HT1080 (cell line): ENCODE results near the gene ENO4. TPM values are rescaled to one million over a fixed set of nuclear protein-coding genes. Genes with fewer than 3 reads are reported as not detected.

ENCODE experiments used
- DNase-seq: peaks from one replicate; pipeline ENCODE4 v3.0.0-alpha.2; 2015; ENCODE audit warnings: low read depth
- polyA plus RNA-seq, 2 experiments: library from polyadenylated mRNA; depleted of rRNA; stranded (reverse); fragments of >200 nt; gene quantifications; 2 replicates each; pipeline ENCODE4 v1.2.3, GENCODE V29; 2015
- total RNA-seq: library from RNA; depleted of rRNA; stranded (reverse); fragments of >200 nt; shearing (Covaris generic); gene quantifications from 2 replicates; pipeline ENCODE4 v1.2.3, GENCODE V29; 2014; rRNA removed

ENO4 gene, protein sequence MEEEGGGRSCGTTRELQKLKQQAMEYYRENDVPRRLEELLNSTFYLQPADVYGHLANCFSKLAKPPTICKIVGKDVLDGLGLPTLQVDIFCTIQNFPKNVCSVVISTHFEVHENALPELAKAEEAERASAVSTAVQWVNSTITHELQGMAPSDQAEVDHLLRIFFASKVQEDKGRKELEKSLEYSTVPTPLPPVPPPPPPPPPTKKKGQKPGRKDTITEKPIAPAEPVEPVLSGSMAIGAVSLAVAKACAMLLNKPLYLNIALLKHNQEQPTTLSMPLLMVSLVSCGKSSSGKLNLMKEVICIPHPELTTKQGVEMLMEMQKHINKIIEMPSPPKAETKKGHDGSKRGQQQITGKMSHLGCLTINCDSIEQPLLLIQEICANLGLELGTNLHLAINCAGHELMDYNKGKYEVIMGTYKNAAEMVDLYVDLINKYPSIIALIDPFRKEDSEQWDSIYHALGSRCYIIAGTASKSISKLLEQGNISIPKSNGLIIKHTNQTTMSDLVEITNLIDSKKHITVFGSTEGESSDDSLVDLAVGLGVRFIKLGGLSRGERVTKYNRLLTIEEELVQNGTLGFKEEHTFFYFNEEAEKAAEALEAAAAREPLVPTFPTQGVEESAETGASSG
- total RNA-seq, result not detected in 2 replicates
- polyA plus RNA-seq (2015; cell fraction: cytosol; rRNA removed), result 0.06 TPM in 1 of 2 replicates, not detected in the other
- not detected in 2 replicates for polyA plus RNA-seq (2015; cell fraction: nucleus; rRNA removed)

DNA sequence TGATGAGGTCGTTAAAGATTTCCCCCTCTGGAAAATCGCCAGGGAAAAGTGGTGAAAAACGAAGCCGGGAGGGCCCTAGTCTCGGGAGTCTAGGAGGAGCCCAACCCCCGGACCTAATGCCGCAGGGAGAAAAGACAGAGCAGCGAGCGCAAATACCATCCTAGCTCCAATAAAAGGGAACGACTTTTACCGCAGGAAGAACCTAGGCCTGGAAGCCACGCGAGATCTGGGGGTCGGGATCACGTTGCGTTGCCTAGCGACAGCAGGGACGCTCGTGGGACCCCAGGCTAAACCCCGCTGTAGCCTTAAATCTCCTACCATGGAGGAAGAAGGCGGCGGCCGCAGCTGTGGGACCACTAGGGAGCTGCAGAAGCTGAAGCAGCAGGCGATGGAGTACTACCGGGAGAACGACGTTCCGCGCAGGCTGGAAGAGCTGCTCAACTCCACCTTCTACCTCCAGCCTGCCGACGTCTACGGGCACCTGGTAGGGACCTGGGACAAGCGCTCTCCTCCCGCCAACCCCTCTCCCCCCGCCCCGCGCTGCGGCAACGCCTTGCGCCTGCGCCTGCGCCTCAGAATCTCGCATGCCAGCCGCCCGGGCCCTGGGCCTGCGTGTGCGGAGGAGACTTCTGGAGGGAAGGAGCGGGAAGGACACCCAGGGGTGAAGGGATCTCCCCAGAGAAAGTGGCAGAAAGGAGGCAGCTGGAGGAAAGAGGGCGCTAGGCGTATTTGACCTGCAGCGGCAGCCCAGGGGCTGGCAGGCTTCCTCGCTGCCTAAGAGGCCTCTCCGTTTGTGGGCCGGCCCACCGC, at the start of gene ENO4:
ENO4 (plus strand) TSS at position 252 of the 810 bp plus-strand sequence; CDS start at position 320, 68 bp downstream.
- DNase-seq, result peak; percentile 37

DNA sequence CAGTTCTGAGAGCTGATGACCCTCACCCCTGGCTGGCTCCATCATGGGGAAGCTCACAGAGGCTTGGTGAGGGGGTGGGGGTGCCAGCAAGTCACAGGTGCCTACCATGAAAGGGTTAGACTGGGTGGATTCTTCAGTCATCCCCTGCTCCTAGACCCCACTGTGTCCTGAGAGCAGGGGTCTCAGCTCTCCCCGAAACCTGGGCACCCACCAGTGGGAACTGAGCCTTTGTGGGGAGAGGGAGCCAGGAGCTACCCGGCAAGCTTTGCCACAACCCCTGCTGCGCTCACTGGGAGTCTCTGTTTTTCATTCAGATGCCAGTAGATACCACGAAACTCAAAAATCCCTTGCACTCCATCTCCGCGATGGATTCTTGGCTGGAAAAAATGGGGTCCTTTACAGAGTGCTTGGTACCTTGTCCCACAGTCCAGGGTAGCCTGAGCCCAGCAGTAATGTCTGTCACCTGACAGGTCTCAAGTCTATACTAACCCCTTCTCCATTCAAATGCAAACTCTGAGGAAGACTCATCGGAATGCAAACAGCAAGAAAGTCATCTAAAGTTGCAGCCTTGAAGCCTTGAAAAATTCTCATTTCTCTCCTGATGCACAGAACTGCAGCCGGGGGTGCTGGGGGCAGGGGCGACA, 48.9 kb upstream of the ENO4 start:
- no peak for DNase-seq

DNA sequence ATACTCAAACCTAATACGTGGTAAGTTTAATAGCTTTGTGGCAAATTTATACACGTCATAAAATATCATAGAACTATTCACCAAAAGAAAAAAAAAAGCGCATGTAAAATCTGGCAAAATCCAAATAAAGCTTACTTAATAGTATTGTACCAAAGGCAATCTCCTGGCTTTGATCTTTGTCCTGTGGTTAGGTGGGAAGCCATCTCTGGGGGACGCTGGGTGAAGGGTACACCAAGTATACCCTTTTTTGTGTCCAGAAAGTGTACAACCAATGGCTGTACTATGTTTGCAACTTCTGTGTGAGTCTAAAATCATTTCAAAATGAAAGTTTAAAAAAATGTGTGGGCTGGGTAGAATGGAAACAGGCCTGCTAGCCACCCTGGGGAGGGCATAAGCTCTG, 47.6 kb upstream of the ENO4 start:
- DNase-seq, result no peak

DNA sequence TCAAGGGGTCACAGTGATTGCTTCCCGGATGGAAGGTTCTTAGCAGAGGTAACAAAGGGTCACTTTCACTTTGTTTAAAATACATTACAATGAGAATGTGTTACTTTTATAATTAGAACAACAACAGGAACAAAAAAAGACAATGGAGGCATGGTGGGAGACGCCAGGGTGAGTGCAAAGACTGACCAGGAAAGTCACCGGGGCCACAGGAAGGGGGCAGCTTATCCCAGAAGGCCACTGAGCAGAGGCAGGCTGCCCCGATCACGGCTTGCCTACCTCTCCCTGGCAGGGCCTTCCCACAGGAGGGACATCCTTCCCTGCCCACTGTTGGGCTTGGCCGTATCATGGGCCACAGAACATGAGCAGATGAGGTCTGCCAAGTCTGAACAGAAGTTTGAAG, 46.8 kb upstream of the ENO4 start:
- DNase-seq, result no peak

DNA sequence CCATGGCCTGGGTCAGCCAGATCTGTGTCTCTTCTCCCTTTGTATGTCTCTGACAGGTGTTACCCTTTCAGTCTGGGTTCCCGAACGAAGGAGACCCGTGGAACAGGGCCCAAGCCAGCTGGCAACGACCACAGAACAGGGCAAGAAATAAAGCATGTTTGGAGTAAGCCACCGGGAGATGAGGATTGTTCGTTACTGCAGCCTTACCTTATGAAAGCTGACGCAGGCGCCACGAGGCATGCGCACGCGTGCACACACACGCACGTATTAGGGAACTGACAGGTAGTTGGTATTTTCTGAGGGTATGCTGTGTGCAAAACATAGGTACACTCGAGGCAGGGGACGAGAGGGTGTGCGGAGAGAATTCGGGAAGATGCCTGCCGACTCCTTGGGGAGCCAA, 46.4 kb upstream of the ENO4 start:
- DNase-seq, result no peak

DNA sequence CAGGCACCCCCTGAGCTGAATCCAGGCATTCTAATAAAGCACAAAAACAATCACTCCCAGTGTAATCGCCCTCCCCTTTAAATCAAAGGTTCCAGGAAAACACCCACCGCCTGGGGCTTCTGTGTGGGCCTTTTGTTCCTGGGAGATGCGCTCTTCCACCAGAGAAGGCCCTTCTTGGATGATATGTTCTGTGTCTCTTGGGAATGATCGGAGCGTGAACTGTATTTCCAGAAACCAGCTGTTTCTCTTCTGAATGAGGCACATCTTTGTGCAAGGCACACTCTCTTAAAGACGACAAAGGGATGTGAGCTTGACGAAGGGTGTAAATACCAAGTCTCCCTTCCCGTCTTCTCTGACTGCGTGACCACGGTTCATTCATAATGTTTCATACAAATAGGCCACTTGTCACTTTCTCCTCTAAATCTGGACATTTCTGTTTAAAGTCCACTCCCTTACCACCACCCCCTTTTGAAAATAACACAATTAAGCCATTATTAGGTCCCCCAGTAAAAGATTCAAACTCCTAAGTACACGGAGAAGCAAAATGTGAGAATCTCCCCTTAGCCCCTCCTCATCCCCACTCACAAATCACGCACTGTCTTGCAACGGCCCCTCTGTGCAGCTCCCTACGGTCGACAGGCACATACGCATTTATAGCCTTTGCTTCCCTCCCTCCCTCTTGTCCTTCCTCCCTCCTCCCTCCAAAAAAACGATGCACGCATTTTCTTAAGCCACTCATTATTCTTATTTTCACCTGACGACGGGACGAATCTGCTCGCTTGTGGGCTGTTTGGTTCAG, 45.6 kb upstream of the ENO4 start:
- DNase-seq, result no peak

DNA sequence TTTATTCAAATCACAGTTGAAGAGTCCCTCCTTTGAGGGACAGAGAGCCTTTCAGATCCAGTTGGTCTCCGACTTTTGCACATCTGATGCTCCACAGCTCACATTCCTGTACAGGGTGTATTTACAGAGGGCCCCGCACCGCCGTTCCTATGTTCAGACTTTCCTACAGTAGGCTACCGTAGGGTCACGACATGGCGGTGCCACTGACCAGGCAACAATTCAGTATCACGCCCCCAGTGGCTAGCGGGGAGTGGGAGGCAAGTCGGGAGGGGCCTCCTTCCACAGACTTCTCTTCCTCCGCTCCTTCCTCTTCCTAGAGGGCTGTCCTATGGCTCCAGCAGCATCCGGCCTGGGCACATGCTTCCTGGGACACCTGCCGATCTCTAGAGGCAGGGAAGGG, 40.6 kb upstream of the ENO4 start:
- DNase-seq, result no peak

DNA sequence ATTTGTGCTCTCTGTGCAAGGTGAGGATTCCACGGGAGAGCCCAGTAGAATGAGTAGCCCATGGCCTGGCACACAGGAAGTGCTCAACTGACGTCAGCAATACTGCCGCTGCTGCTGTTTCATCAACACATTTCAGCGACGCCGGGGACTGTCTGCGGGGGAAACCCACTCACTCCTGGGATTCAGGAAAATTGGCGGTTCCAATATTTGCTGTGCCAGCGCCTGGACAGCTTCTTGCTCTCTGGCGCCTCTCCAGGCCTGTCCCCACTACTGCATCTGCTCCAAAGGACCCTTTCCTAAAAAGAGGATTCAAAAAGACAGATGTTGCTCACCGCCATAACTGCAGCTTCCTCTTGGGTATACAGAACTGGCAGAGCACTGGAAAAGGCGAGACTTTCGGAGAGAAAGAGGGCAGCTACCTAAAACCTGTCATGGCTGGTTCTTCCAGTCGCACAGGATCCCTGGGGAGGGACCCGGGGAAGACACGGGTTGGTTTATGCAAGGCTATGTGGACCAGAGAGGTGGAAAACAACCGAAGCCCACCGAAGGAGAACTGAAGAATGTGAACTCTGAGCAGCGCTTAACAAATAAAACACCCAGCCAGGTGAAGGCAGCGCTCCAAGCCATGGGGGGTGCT, 39.7 kb upstream of the ENO4 start:
- DNase-seq, result peak; percentile 11

DNA sequence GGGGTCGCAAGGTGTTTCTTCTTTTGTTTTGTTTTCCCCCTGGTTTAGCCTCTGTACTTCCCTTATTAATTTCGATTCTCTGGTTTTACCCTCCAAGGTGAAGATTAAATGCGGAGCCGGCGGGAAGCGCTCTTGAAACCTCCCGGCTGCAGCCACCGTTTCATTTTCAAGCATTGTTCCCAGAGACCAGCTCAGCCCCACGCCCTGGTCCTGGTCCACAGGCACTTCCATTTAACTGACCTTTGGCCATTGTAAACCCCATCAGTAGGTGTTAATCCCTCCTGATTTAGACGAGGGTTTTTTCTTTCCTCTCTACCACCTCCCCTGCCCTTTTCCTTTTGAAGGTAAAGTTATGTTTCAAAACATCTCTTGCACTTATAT, 39.2 kb upstream of the ENO4 start:
- no peak for DNase-seq

DNA sequence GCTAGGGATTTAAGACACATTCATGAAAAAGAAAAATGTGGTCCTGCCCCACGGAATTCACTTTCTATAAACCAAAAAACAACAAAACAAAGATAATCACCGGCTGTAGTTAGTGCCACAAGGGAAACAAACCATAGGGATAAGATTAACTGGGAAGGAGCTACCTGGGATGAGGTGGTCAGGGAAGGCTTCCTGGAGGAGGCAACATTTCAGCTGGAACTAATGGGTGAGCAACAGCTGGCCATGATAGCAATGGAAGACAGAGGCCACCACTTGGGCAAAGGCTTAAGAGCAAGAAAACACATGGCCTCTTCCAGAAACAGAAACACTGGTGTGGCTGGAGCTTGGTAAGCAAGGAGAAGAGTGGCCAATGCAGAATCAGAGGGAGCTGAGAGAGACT, 38.4 kb upstream of the ENO4 start:
- DNase-seq, result no peak

DNA sequence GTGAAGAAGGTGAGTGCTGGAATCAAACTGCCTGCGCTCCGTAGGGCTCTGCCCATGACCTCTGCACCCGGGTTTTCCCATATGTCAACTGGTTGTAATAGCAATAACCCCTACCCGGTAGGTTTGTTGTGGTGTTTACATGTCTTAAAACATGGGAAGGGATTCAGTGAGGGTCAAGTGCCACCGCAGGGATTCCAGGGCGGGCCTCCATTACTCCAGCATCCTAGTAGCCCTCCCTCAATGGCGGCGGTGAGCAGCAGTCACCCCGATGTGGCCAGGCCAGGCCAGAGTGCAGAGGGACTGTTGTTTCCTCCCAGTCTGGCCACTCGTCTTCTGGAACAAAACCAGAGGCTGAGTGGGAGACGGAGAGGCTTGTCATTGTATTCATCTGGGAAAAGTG, 37.6 kb upstream of the ENO4 start:
- no peak for DNase-seq

DNA sequence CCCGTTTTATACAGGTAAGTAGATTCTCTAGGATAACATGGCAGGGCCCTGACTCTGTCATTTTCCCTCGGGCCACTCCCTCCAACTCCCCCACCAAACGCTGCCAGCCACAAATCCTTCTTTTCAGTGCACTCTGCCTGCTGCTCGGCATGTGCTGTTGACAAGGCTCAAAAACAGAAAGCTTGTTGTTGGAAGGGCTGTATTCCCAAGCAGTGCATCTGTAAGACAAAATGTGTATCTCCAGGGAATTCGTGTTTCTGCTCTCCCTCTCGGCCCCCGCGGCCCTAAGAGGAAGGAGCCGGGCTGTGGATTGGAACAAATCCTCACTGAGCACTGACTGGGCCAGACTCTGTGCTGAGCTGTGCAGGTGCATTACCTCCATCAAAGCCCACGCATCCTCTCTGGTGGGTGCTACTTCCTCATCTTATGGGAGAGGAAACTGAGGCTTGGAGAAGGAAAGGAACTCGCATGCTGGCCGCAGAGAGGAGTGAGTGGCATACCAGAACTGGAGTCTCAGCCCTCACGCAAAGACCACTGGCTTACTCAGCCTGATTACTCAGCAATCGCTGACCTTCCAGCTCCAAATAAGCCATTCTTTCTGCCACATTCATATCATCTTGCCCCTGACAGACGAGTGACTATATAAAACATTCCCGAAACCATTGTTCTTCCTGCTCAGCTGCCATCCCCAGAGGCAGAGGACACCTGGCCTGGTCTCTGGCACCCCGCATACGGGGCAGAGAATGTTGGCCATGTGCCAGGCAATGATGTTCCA, 33.5 kb upstream of the ENO4 start:
- DNase-seq, result peak; percentile 79

DNA sequence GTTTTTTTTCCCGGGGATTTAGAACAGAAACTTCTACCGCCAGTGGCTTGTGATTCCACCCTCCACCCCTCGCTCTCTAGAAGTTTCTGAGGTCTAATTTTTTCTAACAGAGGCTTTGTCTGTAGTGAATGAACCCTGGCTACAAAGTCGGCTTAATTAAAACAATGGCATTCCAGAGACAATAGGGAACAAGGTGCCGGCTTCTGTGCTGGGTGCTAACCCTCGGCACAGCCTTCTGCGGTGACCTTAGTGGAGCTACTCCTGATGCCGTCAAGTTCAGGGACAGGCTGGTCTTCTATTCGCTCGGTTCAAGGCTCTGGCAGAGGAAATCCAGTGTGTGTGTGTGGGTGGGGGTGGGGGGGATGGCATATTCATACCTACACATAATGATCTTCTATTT, 32.1 kb upstream of the ENO4 start:
- no peak for DNase-seq

DNA sequence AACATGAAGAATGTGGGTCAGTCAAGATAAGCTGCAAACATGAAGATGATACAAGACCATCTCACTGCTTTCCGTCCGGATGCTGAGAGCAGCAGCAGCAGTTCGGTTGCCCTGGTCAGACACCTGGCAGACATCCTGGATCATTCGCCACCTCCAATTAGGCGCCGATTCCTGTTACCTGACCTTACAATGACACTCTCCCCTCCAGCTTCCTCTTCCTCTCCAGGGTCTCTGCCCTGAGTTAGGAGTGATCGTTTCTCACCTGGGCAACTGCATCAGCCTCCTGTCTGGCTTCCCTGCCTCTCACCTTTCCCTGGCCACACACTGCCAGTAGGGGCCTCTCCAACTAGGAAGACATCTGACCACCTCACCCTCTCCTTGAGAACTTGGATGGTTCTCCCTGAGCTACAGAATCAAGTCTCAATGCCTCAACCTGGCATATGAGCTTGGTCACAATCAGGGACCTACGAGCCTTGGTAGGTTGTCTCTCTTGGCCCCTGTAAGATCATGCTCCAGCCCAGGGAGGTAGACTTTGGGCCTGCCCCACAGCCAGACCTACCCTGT, 31.4 kb upstream of the ENO4 start:
- no peak for DNase-seq

DNA sequence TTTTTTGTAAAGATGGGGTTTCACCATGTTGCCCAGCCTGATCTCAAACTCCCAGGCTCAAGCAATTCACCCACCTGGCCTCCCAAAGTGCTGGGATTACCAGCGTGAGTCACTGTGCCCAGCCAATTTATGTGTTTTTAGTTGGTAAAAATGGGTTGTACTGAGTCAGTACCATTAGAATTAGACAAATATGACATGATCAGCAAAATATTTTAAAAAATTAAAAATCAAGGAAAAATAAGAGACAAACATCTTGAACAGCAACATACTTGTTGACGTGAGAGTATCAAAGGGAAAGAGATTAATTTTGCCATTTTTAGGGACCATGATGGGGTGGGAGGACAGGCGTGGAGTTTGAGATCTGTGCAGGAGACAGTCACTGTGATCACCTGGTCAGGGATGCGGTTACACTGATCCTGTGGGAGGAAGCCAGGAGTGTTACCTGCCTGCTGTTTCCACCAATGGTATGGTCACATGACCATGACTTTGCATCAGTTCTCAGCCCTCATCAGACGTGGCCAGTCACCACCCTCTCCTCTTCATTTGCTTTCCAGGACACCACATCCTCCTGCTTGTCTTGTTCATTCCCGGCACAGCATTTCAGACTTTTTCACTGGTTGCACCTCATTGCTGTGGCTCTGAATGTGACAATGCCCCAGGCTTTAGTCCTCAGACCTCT, 29.2 kb upstream of the ENO4 start:
- DNase-seq, result no peak

DNA sequence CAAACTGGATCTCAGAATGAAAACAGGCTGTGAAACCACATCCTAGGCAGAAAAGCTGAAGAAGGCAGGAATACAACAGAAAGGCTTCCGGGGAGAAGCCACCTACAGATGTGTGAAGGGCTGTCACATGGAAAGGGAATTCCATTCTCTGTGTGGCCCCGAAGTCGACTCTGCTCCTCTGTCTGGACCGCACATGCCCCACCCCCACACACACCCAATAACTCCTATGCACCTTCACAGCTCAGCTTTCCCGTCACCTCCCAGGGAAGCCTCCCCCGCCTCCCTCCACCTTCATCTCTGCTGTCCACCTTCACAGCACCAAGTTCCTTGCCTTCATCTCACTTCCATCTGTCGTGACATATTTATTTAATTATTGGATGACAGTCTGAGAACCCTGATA, 23.4 kb upstream of the ENO4 start:
- no peak for DNase-seq

DNA sequence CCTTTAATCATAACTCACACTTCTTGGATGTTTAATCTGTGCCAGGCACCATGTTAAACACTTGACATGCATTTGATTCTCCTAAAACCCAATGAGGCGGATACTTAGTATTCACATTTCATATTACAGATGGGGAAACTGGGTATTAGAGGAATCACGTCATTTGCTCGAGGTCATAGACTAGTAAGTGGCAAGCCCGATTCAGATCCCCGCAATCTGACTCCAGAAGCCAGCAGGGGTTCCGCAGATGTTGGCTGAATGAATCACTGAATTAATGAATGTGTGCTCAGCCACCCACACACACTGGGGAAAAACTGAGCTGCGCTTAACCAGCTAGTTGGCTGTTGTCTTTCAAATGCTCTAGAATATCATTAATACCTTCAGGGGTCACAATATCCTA, 22.5 kb upstream of the ENO4 start:
- DNase-seq, result peak; percentile 55

DNA sequence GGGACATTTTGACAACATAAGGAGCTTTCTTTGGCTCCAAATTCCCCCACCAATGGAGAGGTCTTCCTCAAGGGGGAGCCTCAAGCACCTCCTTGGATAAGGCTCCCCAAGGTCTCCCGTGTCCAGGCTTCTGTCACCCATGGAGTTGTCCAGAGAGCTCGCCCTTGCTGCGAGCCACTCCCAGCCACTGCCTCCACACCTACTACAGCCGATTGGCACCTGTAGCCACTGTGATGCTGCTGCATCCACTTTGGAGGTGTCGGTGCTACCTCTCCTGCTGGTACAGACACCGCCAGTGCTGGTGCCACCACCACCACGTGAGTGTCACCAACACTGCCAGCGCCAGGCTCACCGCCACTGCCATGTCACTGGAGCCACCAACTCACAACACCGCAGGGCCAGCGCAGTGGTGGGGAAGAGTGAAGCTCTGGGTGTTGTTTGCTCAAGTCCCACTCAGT, 22.1 kb upstream of the ENO4 start:
- no peak for DNase-seq
